NCI-H526 (cell line): ENCODE measurements around the gene LARGE2.
"Not testable (repeated sequence)": the region's sequence is repeated elsewhere in the genome, so short reads cannot be mapped to it uniquely, and the experiment has no call there.

Experiments used
- DNase-seq, 2 experiments: peaks; one replicate each; lab custom pipeline; 2025; lab: John Stamatoyannopoulos, UW

The LARGE2 gene

DNA sequence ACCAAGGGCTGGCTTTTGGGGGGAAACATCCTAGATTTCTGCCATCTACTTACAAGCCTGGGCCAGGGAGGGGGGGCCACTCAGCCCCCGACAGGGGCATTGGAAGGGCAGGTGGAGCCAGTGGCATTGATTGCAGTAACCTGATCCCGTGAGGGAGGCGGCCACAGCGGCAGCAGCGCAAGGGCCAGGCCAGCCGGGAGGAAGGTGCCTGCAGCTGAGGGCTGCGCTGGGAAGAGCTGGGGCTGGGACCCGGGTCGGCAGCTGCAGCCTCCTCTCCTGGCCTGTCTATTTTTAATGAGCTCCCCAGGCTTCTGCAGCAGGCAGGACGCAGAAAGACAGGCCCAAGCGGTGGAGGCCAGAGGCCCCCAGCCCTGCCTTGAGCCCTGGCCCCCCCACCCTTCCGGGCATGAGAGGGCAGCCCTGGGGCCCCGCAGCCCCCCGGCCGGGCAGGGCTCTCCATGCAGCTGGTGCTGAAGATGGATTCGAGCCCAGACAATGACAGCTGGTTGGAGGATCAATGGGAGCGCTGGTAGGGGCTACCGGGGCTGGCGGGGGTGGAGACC is 26.0 kb upstream of the LARGE2 start:
- peak; percentile 69 to 93 for DNase-seq

DNA sequence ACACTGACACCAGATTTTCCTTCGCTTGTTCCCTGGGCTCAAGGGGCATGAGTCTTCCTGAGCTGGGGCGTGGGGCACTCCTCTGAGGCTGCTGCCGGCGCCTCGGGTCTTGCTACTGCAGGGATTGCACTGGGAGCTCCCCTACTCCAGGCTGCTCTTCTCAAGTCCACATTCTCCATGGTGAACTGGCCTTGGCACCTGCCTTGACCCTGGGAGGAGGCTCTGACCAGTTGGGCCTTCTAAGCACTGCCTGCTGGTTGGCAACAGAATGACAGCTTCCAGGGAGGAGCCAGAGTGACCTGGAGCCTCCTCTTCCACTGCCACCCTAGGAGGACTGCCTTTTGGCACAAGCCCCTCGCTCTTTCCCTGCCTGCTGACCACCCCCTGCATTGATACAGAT is 24.9 kb upstream of the LARGE2 start:
- no peak for DNase-seq

DNA sequence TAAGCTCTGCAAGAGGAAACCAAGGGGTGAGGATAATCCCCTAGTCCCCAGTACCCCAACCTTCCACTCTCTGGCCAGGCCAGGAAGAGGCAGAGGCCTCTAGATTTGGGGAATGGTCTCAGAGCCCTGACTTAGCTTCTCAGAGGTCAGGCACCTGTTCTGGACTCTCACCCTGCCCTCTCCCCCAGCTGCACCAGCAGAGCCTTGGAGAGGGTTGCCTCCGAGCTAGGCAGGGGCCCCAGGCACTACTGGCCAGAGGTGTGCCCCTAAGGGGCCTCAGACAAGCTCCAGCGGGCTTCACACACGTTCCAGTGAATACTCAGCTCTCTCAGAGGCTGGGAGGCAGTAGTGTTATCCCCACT is 23.4 kb upstream of the LARGE2 start:
- DNase-seq, result no peak

DNA sequence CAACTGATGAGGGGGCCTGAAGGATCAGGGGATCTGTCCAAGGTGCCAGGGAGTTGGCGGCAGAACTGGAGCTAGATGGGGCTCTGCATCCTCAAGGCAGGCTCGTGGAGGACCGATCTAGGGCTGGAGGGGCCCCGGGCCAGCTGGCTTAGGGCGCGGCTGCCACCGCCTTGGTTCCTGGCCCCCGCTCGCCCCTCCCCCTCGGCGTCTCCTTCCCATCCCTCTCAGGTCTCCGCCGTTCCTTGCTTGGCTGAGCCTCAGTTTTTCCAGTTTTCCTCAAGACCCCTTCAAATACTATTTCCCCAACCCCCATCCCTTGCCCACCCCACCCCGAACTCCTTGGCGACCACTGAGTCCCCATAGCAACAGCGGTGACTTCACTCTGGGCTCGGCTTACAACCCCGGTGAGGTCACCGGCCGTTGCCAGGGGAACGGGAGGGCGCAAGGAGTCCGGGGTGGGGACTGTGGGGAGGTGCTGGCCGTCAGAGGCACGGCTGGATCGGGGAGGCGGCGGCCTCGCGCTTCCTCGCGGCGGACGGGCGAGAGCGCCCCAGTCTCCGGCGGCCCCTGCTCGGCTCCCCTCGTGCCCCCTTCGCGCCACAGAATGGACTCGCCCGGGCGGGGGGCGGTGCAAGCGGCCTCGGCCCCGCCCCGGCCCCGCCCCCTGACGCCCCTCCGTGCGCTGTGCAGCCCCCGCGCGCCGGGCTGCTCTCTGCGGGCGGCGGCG is 22.8 kb upstream of the LARGE2 start:
- peak; percentile 44 to 87 for DNase-seq

DNA sequence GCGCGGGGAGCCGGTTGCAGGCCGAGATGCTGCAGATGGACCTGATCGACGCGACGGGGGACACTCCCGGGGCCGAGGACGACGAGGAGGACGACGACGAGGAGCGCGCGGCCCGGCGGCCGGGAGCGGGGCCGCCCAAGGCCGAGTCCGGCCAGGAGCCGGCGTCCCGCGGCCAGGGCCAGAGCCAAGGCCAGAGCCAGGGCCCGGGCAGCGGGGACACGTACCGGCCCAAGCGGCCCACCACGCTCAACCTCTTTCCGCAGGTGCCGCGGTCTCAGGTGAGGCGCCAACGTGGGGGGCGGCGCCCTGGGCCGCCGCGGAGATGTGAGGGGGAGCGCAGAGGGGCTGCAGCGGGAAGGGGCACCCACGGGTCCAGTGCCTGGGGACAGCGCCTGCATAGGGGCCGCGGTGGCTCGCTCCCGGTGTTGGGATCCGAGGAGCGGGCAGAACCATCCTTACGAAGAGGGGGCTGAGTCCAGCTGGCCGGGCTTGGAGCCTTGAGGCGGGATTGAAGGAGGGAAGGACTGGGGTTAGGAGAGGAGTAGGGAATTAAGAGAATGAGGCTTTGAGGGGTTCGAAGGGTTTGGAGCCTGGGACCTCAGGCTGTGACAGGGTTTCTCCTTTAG is 22.2 kb upstream of the LARGE2 start:
- DNase-seq, result not testable (repeated sequence)

DNA sequence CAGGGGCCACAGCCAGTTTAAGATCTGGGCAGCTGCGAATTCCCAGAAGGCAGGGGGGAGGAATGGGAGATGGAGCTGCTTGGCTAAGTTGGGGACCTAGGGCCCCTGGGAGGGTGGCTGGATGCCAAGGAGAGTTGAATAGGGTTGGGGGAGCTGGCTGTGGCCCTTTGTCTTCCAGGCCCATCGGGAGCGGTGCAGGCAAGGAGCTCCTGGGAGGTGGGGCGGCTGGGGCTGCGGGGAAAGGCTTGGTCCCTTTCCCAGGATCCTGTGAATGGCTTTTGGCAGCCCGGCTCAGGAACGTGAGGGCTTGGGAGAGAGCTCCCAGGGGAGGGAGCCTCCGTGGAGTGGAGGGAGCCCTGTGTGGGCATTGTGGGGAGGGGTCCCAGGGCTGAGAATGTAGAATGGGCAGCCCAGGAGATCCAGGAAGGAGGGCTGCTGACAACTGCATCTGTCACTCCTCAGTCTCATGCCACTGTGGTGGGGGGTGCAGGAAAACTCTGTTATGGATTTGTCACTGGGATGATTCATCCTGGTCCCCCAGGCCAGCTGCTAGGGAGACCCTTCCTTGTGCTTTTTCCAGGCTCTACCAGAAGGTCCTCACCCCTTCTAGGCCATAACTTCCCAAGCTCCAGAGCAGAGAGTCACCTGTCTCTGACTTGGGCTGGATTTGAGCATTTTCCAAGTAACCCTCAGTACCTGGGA is 21.4 kb upstream of the LARGE2 start:
- DNase-seq, result no peak

DNA sequence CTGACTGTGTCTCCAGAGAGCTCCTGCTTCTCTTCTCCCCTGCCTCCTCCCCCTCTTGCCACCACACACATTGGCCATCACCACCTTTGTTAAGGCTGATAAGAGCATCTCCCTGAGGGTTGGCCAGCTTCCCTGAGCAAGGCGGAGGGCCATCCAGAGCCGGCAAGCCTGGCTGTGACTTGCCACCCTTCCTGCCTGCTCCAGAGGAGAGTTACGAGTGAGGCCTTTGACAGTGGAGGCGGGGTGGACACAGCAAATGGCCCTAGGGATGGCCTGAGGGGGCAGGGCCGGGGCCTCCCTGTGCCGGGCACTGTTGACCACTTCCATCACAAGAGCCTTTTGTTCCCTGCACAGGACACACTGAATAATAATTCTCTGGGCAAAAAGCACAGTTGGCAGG is 20.8 kb upstream of the LARGE2 start:
- DNase-seq, result no peak

DNA sequence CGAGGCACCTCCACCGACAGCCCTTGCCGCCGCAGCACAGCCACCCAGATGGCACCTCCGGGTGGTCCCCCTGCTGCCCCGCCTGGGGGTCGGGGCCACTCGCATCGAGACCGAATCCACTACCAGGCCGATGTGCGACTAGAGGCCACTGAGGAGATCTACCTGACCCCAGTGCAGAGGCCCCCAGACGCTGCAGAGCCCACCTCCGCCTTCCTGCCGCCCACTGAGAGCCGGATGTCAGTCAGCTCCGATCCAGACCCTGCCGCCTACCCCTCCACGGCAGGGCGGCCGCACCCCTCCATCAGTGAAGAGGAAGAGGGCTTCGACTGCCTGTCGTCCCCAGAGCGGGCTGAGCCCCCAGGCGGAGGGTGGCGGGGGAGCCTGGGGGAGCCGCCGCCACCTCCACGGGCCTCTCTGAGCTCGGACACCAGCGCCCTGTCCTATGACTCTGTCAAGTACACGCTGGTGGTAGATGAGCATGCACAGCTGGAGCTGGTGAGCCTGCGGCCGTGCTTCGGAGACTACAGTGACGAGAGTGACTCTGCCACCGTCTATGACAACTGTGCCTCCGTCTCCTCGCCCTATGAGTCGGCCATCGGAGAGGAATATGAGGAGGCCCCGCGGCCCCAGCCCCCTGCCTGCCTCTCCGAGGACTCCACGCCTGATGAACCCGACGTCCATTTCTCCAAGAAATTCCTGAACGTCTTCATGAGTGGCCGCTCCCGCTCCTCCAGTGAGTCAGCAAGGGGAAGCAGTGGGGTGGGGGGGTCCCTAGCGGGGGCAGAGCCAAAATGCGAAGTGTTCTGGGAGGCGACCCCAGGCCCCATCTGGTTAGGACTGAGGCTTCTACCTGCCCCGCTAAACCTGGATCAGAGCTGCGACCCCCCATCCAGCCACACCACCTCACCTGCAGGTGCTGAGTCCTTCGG is 19.7 kb upstream of the LARGE2 start:
- DNase-seq, result no peak

DNA sequence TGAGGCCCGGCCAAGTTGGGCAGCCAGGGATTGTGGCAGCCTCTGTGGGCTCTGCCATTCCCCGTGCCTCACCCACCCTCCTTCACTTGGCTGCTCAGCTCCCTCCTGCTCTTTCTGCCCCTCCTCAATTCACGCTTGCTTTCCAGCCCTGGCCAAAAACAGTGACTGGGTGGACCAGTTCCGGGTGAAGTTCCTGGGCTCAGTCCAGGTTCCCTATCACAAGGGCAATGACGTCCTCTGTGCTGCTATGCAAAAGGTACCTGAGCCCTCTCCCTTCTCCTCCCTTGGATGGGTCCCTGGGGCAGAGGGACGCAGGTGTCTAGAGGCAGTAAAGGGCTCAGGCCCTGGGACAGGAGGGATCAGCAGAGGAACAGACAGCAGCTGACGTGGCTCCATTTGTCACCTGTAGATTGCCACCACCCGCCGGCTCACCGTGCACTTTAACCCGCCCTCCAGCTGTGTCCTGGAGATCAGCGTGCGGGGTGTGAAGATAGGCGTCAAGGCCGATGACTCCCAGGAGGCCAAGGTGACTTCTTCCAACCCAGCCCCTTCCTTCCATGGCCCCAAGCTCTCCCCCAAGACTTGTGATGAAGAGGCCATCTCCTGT is 18.0 kb upstream of the LARGE2 start:
- DNase-seq, result no peak

DNA sequence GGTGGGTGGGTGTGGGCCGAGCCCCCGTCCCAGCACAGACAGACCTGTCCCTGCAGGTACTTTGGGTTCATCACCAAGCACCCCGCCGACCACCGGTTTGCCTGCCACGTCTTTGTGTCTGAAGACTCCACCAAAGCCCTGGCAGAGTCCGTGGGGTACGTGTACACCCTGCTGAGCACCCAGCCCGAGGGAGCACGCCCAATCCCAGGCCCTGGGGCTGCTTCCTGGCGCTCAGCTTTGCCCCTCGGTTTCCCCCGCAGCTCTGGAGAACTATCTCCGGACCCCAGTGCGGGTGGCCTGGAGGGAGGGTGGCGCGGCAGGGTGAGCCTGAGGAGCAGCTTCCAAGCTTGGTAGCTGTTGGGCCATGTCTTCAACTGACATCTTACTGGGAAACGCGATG is 17.4 kb upstream of the LARGE2 start:
- DNase-seq, result no peak

DNA sequence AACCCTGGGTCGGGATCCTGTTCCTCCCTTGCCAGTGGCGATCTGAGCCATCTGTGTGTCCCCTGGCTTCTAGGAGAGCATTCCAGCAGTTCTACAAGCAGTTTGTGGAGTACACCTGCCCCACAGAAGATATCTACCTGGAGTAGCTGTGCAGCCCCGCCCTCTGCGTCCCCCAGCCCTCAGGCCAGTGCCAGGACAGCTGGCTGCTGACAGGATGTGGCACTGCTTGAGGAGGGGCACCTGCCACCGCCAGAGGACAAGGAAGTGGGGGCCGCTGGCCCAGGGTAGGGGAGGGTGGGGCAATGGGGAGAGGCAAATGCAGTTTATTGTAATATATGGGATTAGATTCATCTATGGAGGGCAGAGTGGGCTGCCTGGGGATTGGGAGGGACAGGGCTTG is 16.9 kb upstream of the LARGE2 start:
- not testable (repeated sequence) for DNase-seq

DNA sequence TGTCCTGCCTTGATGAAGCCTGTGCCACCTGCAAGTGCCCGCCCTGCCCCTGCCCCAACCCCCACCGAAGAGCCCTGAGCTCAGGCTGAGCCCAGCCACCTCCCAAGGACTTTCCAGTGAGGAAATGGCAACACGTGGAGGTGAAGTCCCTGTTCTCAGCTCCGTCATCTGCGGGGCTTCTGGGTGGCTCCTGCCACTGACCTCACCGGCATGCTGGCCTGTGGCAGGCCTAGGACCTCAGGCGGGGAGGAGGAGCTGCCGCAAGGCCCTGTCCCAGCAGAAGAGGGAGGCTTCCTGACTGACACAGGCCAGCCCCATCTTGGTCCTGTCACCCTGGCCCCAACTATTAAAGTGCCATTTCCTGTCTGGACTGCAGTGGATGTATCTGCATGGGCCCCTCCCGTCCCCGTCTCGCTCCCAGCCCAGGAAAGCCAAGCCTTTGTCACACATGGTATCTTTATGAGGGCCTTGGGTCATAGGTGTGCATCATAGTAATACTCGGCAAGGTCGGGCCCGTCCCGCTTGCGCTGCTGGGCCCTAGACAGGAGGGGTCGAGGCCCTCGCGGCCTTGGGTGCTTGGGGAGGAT is 16.3 kb upstream of the LARGE2 start:
- DNase-seq, result no peak

DNA sequence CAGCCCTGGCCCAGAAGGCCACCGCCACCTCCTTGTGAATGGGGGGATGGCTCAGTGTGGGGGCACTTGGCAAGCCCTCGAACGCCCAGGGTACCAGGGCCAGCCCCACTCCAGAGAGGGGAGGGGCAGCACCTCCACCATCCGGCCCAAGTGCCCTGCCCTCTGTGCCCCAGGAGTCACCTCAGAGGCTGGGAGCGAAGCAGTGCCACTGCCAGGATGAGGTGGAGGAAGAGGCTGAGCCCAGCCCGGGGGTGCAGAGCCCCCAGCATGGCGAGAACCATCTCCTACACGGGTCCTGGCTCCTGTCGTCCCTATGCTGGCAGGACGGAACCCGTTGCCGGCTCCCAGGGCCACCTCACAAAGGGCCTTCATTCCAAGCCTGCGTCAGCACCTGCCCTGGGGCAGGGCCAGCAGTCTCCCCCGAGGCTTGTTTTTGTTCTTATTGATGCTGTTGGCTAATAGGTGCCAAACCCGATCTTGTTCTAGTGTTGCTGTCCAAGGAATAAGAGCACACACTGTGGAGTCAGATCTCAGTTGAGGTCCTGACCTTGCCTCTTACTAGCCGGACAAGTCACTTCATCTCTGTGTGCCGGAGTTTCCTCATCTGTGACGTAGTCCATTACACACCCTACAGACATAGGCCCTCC is 15.4 kb upstream of the LARGE2 start, which contains the start of gene FREY1:
Gene FREY1 (minus strand): TSS at position 307 of the 647 bp plus-strand sequence. CDS start 26 bp downstream, at position 281.
- DNase-seq, result no peak

DNA sequence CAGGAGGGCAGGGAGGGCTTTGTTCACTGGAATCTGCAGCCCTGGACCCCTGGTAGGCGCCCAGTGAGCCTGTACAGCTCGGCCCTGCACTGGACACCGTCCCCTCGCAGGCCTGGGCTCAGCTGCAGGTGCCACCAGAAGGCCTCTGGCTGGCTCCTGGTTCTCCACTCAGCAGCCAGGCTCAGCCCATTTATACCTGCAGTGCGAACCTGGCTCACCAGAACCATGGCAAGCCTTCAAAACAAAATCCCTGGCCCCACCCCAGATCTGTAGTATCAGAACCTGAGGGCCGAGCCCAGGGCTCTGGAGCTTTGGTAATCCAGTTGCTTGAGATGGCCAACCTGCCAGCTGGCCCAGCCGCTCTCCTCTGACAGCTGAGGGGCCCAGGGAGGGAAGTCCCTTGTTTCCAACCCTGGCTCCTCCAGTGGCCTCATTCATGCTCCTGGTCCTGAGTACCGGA is 14.5 kb upstream of the LARGE2 start:
- DNase-seq, result no peak

DNA sequence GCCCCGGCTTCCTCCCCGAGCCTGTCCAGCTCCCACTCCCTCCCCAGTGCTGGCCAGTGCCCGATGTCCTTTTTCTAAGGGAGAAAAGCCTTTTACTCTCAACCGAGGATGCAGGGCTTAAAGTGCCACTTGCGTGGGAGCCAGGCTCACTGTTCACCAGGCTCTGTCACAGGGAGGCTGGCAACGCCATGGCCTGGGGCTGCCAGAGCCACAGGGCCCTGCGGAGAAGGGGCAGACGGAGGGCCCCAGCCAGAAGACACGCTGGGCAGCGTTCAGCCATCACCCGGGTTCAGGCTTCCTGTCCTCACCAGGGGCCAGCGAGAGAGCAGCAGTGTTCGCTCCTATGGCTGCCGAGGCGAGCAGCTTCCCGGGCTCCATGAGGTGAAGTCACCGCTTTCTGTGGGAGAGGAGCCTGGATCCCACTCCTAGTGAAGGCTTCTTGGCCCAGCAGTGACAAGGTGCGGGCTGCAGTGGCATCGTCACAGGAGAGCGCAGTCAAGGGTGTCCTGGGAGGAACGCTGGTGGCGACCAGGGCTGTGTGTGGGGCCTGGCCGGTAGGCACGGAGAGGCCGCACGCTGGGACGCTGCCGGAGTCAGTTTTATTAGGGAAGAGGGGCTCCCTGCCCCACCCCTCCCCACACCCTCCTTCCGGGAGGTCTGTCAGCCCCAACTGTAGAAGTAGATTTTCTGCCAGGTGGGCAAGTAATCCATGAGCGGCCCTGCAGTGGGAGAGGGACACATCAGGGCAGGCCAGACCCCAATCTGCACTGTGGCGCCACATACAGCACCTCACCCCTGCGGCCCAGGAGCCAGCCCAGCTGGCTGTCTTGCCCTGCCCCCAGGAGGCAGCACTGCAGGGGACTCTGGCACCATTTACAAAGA is 12.6 kb upstream of the LARGE2 start:
- DNase-seq, result no peak

DNA sequence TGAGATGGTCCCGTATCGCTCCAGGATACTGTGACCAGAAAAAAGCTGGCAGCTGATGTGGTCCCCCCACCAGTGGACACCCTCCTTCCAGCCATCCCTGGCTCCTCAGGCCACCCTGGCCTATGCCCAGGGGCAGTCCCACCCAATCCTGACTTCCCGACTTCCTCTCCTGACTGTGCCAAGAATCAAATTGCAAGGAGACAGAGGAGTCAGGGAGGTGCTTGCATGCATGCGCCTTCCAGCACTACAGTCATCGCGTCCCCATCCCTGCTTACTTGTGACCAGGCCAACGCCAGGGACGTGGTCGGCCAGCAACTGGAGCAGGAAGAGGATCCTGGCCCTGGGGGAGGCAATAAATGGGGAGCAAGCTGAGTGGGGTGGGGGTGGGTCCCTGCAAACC is 11.8 kb upstream of the LARGE2 start:
- no peak for DNase-seq

DNA sequence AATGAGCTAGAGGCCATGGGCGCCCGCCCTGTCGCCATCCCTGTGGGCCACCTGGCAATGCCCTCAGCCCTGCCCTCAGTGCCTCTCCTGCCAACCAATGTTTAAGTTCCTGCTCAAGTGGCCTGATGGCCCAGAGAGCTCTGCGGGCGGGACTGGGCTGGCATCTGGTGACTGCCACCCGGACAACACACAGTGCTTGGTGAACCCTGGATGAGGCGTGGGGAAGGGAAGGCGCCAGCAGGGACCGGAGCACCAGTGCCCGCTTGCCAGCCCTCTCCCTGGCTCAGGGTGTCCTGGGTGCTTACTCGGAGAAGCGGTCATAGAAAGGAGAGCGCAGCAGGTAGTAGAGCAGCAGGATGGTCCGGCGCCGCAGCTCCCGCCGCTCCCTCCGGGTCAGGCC is 8.9 kb upstream of the LARGE2 start:
- no peak for DNase-seq

DNA sequence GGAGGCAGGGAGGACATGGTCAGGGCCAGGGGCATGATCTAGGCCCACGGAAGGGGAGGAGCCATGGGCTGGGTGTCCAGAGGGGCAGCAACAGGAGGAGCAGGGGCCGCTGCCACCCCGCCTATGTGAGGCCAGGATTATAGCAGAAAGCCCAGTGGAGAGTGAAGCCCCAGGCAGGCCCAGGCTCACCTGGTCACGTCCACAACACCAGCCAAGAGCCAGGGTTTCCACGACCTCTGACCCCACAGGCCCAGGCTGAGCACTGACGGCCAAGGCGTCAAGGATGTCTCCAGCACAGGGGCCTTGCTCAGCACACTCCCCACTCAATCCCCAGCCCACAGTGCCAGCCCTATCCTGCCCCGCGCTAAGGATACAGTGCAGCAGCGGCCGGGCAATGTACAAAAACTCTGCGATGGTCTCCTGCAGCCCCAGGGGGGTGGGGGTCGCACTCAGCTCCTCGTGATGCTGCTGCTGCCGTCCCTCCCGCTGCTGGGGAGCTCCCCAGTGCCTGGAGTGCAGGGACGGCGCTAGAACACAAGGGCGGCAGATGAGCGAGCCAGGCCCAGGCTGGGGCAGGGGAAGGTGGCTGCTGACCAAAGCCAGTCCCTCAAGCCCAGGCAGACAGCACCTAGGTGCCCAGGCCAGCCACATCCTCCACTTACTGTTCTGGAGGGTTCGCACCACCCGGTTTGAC is 8.4 kb upstream of the LARGE2 start:
- DNase-seq, result no peak

DNA sequence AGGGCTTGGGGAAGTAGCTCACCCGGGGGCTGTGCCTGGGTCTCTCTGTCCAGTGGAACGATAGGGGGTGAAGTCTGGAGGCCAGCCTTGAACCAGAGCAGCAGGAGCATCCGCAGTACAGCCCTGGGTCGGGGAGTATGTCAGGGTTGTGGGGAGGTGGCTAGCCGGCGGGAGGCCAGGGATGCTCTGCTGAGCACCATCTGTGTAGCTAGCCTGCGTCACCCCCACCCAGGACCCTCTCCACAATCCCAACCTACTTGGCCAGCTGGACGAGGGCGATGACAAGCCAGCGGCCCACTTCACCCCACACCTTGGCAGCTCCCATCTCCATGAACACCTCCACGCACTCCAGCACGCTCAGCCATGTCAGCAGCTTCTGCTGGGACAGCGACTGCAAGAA is 7.0 kb upstream of the LARGE2 start:
- DNase-seq, result no peak
